Measurements from ENCODE around the gene ABTB2. TPM values are rescaled to one million over a fixed set of nuclear protein-coding genes. Genes with fewer than 3 reads are reported as not detected.
"Not testable (repeated sequence)": the region's sequence is repeated elsewhere in the genome, so short reads cannot be mapped to it uniquely, and the experiment has no call there.

Gene ABTB2
- total and polyA plus RNA-seq, 12 donors: 2.5 to 19.1 (median 14.2) TPM

GRCh38 chr11:34251589-34251980, 106.2 kb downstream of the ABTB2 start:
- intact Hi-C loops (cut with DNase I): loop anchor here in 3 of 10 donors (5.0 to 10.0 kb wide), 3 partner anchors 57 to 106 kb away; partner anchors contain the start of gene ABTB2 (in 1 of the 3)
- H3K4me3 ChIP-seq: peak overlapping the region in 5 of 10 donors; percentile 21 to 35 (median 27)
- peak overlapping the region in 8 of 10 donors; percentile 22 to 70 (median 52) for H3K27ac ChIP-seq
- 22 to 28% methylated on average over 3 of the region's 3 CpGs for WGBS, 2 donors
- no peaks in the 10 kb centered on the region for H3K27me3 ChIP-seq
- H3K9me3 ChIP-seq: no peaks in the 10 kb centered on the region
- peaks cover 0 to 32% (median 24%) of the 10 kb centered on the region in 9 donors for H3K4me1 ChIP-seq
- no peak for ATAC-seq
- no peak for TF ChIP-seq CTCF (IDR thresholded peaks at IDR 0.05)
- no peaks in the 10 kb centered on the region for H3K36me3 ChIP-seq
- DNase-seq: no peak

DNA sequence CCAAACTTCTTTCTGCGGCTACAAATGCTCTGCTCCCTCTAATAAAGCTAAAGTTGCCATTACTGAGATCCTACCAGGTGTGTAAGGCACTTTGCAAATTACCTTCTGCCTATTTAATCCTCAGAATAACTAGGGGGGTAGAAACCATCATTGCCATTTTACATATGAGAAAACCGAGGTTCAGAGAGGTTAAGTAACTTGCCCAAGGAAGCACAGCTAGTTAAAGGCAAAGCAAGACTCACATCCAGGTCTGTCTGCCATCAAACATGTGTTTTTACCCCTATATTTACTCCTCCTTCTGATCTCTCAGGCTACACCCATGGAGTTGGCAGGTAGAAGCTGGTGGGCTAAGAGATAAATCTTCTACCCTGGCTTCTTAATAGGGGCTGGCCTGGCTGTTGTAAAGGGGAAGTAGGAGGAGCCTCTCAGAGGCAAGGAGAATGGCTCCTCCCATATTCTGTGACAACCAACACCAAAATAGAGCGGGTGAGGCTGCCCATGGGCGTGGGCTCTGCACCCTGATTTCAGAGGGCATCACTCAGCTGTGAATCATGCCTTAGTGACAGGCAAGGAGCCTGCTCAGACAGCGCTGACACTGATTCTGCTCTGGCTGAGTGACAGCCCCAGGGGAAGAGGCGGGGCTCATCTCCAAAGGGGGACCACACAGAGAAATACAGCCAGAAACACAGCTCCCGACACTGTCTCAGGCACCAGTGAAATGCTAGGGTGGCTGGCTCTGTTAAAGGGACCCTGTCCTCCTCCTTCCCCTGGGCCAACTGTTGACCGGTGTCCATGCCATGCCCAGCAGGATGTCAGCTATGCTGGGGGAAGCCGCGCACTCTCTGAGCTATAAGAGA, 106.8 kb downstream of the ABTB2 start:
- WGBS, 2 donors: 34 to 35% methylated on average over 10 of the region's 10 CpGs
- ATAC-seq (peak; percentile 85 to 97 (median 92)), DNase-seq (peak; percentile 56 to 70)
- H3K9me3 ChIP-seq: no peaks in the 10 kb centered on the region
- TF ChIP-seq CTCF (IDR thresholded peaks at IDR 0.05): no peak
- intact Hi-C loops (cut with DNase I): loop anchor here in 3 of 10 donors (5.0 to 10.0 kb wide), 3 partner anchors 56 to 106 kb away; partner anchors contain the start of gene ABTB2 (in 1 of the 3)
- H3K36me3 ChIP-seq: no peaks in the 10 kb centered on the region
- peak overlapping the region in 6 of 10 donors; percentile 21 to 35 (median 26) for H3K4me3 ChIP-seq
- H3K27me3 ChIP-seq: no peaks in the 10 kb centered on the region
- peaks cover 0 to 29% (median 23%) of the 10 kb centered on the region in 9 donors for H3K4me1 ChIP-seq
- H3K27ac ChIP-seq: peak overlapping the region in 8 of 10 donors; percentile 22 to 70 (median 52)

GRCh38 chr11:34250211-34250610, 107.6 kb downstream of the ABTB2 start:
- peaks cover 0 to 30% (median 25%) of the 10 kb centered on the region in 9 donors for H3K4me1 ChIP-seq
- intact Hi-C loops (cut with DNase I): loop anchor here in 3 of 10 donors (5.0 to 10.0 kb wide), 3 partner anchors 55 to 107 kb away; partner anchors contain the start of gene ABTB2 (in 1 of the 3)
- no peak for ATAC-seq
- DNase-seq: no peak
- H3K27me3 ChIP-seq: no peaks in the 10 kb centered on the region
- H3K9me3 ChIP-seq: no peaks in the 10 kb centered on the region
- 75 to 88% methylated on average over 2 of the region's 2 CpGs for WGBS, 2 donors
- no peak overlapping the region for H3K4me3 ChIP-seq
- no peak for TF ChIP-seq CTCF (IDR thresholded peaks at IDR 0.05)
- peak overlapping the region in 1 of 10 donors; percentile 25 for H3K27ac ChIP-seq
- no peaks in the 10 kb centered on the region for H3K36me3 ChIP-seq

- no peaks in the 10 kb centered on the region for H3K9me3 ChIP-seq
- H3K4me3 ChIP-seq: no peak overlapping the region
- ATAC-seq: no peak
- H3K36me3 ChIP-seq: no peaks in the 10 kb centered on the region
- TF ChIP-seq CTCF (IDR thresholded peaks at IDR 0.05): no peak
- 64 to 66% methylated on average over 3 of the region's 3 CpGs for WGBS, 2 donors
- DNase-seq: no peak
- H3K4me1 ChIP-seq: peaks cover 0 to 38% (median 28%) of the 10 kb centered on the region in 9 donors
- H3K27me3 ChIP-seq: no peaks in the 10 kb centered on the region
- H3K27ac ChIP-seq: no peak overlapping the region
- intact Hi-C loops (cut with DNase I): no loop called here
These were observed 108.4 kb downstream of the ABTB2 start for GRCh38 chr11:34249439-34249838.

- WGBS, 2 donors: 60 to 82% methylated on average over 4 of the region's 4 CpGs
- H3K4me3 ChIP-seq; intact Hi-C loops (cut with DNase I); ATAC-seq; H3K9me3 ChIP-seq; DNase-seq; H3K27ac ChIP-seq; H3K27me3 ChIP-seq; H3K36me3 ChIP-seq: not testable (repeated sequence)
- peaks cover 4 to 54% (median 38%) of the 10 kb centered on the region in 9 donors for H3K4me1 ChIP-seq
These were observed 111.3 kb downstream of the ABTB2 start for GRCh38 chr11:34246511-34246910.
